Peyer's patch (tissue), 4 donors: ENCODE results near the gene ADCY7. TPM values are rescaled to one million over a fixed set of nuclear protein-coding genes. Genes with fewer than 3 reads are reported as not detected.

Source experiments
- DNase-seq, 3 donors: peaks; one replicate each; pipeline ENCODE4 v3.0.0-alpha.2; 2017 to 2019
- H3K27ac ChIP-seq, 4 donors: fragments of 200-600 bp; sonication (generic); one replicate each; pipeline ENCODE4 v1.5.1; 2016 to 2019
- H3K27me3 ChIP-seq, 2 donors: fragments of 200-600 bp; sonication (generic); one replicate each; pipeline ENCODE4 v1.5.1; 2019
- H3K36me3 ChIP-seq, 3 donors: fragments of 200-600 bp; sonication (generic); one replicate each; pipeline ENCODE4 v1.5.1; 2016 to 2019
- H3K4me1 ChIP-seq, 4 donors: fragments of 200-600 bp; sonication (generic); one replicate each; pipeline ENCODE4 v1.5.1; 2016 to 2019
- H3K4me3 ChIP-seq, 4 donors: fragments of 200-600 bp; sonication (generic); 1 replicate in 3 of 4; 2 replicates in 1 of 4; pipeline ENCODE4 v1.5.1; 2016 to 2019; ENCODE audit warnings: mild to moderate bottlenecking in 1 of 4
- H3K9me3 ChIP-seq, 4 donors: fragments of 200-600 bp; sonication (generic); one replicate each; pipeline ENCODE4 v1.5.1; 2016 to 2019; ENCODE audit warnings: mild to moderate bottlenecking in 1 of 4
- CTCF ChIP-seq, 6 experiments: fragments of 450-650 bp in 4 of 6; fragments of 200-600 bp in 2 of 6; sonication (generic) in 1 of 6; IDR thresholded peaks; one replicate each; pipeline ENCODE4 v1.5.1; 2017 to 2019; ENCODE audit warnings: antibody characterized with exemption in 6 of 6, mild to moderate bottlenecking in 3 of 6, moderate library complexity in 1 of 6
- POLR2A ChIP-seq, 2 donors: fragments of 450-650 bp; IDR thresholded peaks; one replicate each; pipeline ENCODE4 v1.5.1; 2017; ENCODE audit warnings: antibody characterized with exemption in 2 of 2, mild to moderate bottlenecking in 2 of 2, moderate library complexity in 2 of 2
- total RNA-seq, 4 donors: library from RNA; depleted of rRNA; stranded (reverse); fragments of >200 nt; gene quantifications; one replicate each; pipeline ENCODE4 v1.1.0, GENCODE V29; 2016

ADCY7 gene
- total RNA-seq, 4 donors from 2014 or later = 6.5 to 67.7 (median 21.5) TPM

GRCh38 chr16:50247123-50247905 is 19.0 kb upstream of the ADCY7 start:
- Histone ChIP-seq H3K27me3 (no peaks in the 10 kb centered on the region), H3K27ac (no peak overlapping the region), H3K9me3 (no peaks in the 10 kb centered on the region), H3K4me3 (no peak overlapping the region), H3K36me3 (no peaks in the 10 kb centered on the region), H3K4me1 (peaks cover 0 to 16% (median 5%) of the 10 kb centered on the region in 4 donors)
- no peak for TF ChIP-seq CTCF (IDR thresholded peaks at IDR 0.05)
- no peak for TF ChIP-seq POLR2A (IDR thresholded peaks at IDR 0.05)
- DNase-seq = no peak

GRCh38 chr16:50247906-50248608 is 18.3 kb upstream of the ADCY7 start:
- Histone ChIP-seq H3K9me3 (no peaks in the 10 kb centered on the region), H3K4me1 (peaks cover 0 to 16% (median 5%) of the 10 kb centered on the region in 4 donors), H3K36me3 (no peaks in the 10 kb centered on the region), H3K4me3 (no peak overlapping the region), H3K27ac (no peak overlapping the region), H3K27me3 (no peaks in the 10 kb centered on the region)
- DNase-seq = no peak
- no peak for TF ChIP-seq POLR2A (IDR thresholded peaks at IDR 0.05)
- TF ChIP-seq CTCF (IDR thresholded peaks at IDR 0.05) = no peak

GRCh38 chr16:50248845-50249244 is 17.5 kb upstream of the ADCY7 start:
- Histone ChIP-seq H3K27me3 (no peaks in the 10 kb centered on the region), H3K4me3 (no peak overlapping the region), H3K9me3 (no peaks in the 10 kb centered on the region), H3K27ac (no peak overlapping the region), H3K36me3 (no peaks in the 10 kb centered on the region), H3K4me1 (peaks cover 0 to 16% (median 5%) of the 10 kb centered on the region in 4 donors)
- TF ChIP-seq POLR2A (IDR thresholded peaks at IDR 0.05) (no peak), CTCF (IDR thresholded peaks at IDR 0.05) (no peak)
- DNase-seq = no peak

- DNase-seq = peak in 2 of 3 donors; percentile 42 to 47
- TF ChIP-seq POLR2A (IDR thresholded peaks at IDR 0.05) (no peak), CTCF (IDR thresholded peaks at IDR 0.05) (no peak)
- Histone ChIP-seq H3K4me1 (peaks cover 0 to 6% (median under 1%) of the 10 kb centered on the region in 4 donors), H3K27me3 (no peaks in the 10 kb centered on the region), H3K27ac (no peak overlapping the region), H3K9me3 (no peaks in the 10 kb centered on the region), H3K4me3 (no peak overlapping the region), H3K36me3 (no peaks in the 10 kb centered on the region)
Observed at GRCh38 chr16:50251375-50252081, 14.8 kb upstream of the ADCY7 start.

GRCh38 chr16:50252082-50252611 is 14.2 kb upstream of the ADCY7 start:
- Histone ChIP-seq H3K4me1 (no peaks in the 10 kb centered on the region), H3K9me3 (no peaks in the 10 kb centered on the region), H3K36me3 (no peaks in the 10 kb centered on the region), H3K27me3 (no peaks in the 10 kb centered on the region), H3K4me3 (no peak overlapping the region), H3K27ac (no peak overlapping the region)
- TF ChIP-seq POLR2A (IDR thresholded peaks at IDR 0.05) (no peak), CTCF (IDR thresholded peaks at IDR 0.05) (no peak)
- DNase-seq = no peak
